Measurements from ENCODE around the gene TMEM17.

GRCh38 chr2:62527478-62528210, 21.6 kb upstream of the TMEM17 start:
- TF ChIP-seq CTCF (IDR thresholded peaks at IDR 0.05; ENCODE audit: insufficient read depth, low read length) (no peak), GABPA (IDR thresholded peaks at IDR 0.05; ENCODE audit: low read depth) (no peak), POLR2AphosphoS5 (IDR thresholded peaks at IDR 0.05; ENCODE audit: low read depth) (no peak), SPI1 (IDR thresholded peaks at IDR 0.05; ENCODE audit: borderline replicate concordance, low read depth) (no peak)
- TF ChIP-seq, protein P1, sequence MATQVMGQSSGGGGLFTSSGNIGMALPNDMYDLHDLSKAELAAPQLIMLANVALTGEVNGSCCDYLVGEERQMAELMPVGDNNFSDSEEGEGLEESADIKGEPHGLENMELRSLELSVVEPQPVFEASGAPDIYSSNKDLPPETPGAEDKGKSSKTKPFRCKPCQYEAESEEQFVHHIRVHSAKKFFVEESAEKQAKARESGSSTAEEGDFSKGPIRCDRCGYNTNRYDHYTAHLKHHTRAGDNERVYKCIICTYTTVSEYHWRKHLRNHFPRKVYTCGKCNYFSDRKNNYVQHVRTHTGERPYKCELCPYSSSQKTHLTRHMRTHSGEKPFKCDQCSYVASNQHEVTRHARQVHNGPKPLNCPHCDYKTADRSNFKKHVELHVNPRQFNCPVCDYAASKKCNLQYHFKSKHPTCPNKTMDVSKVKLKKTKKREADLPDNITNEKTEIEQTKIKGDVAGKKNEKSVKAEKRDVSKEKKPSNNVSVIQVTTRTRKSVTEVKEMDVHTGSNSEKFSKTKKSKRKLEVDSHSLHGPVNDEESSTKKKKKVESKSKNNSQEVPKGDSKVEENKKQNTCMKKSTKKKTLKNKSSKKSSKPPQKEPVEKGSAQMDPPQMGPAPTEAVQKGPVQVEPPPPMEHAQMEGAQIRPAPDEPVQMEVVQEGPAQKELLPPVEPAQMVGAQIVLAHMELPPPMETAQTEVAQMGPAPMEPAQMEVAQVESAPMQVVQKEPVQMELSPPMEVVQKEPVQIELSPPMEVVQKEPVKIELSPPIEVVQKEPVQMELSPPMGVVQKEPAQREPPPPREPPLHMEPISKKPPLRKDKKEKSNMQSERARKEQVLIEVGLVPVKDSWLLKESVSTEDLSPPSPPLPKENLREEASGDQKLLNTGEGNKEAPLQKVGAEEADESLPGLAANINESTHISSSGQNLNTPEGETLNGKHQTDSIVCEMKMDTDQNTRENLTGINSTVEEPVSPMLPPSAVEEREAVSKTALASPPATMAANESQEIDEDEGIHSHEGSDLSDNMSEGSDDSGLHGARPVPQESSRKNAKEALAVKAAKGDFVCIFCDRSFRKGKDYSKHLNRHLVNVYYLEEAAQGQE (IDR thresholded peaks at IDR 0.05; ENCODE audit: insufficient replicate concordance, low read depth), result no peak

All from HL-60 (cell line).